Progenitor cell of endocrine pancreas (in vitro differentiated cells): Measurements from ENCODE around the gene LCN10. TPM values are rescaled to one million over a fixed set of nuclear protein-coding genes. Genes with fewer than 3 reads are reported as not detected.

Experiments
- DNase-seq: peaks from one replicate; pipeline ENCODE4 v3.0.0; 2021; ENCODE audit warnings: low spot score; ENCODE audit not compliant: unreplicated experiment
- H3K27ac Mint-ChIP-seq: 2 replicates; pipeline ENCODE4 v1.8.0; 2021; ENCODE audit warnings: mild to moderate bottlenecking, moderate library complexity, mixed read lengths
- H3K27me3 Mint-ChIP-seq: 2 replicates; pipeline ENCODE4 v1.8.0; 2021; ENCODE audit warnings: mixed read lengths
- H3K36me3 Mint-ChIP-seq: 2 replicates; pipeline ENCODE4 v1.8.0; 2022; ENCODE audit warnings: mixed read lengths; ENCODE audit not compliant: insufficient read depth
- H3K4me1 Mint-ChIP-seq: 2 replicates; pipeline ENCODE4 v1.8.0; 2021; ENCODE audit warnings: low read depth, mixed read lengths
- H3K4me3 Mint-ChIP-seq: 2 replicates; pipeline ENCODE4 v1.8.0; 2021; ENCODE audit warnings: low read depth, mild to moderate bottlenecking, moderate library complexity, mixed read lengths
- H3K9me3 Mint-ChIP-seq: 2 replicates; pipeline ENCODE4 v1.8.0; 2021; ENCODE audit warnings: low read depth, mixed read lengths
- CTCF ChIP-seq: fragments of 200-600 bp; sonication (generic); IDR thresholded peaks from one replicate; pipeline ENCODE4 v1.5.0; 2021; ENCODE audit warnings: antibody characterized with exemption, mild to moderate bottlenecking; ENCODE audit not compliant: unreplicated experiment
- total RNA-seq: library from RNA; stranded (reverse); gene quantifications from 2 replicates; pipeline ENCODE4 v1.2.1, GENCODE V29; 2021

LCN10 gene
- total RNA-seq, 1 donor from 2014 or later, result not detected

GRCh38 chr9:136728548-136729123, 14.1 kb downstream of the LCN10 start:
- peaks cover 21% of the 10 kb centered on the region for H3K4me1 Mint-ChIP-seq
- no peak for DNase-seq
- TF ChIP-seq CTCF, result no peak
- H3K4me3 Mint-ChIP-seq, result peak overlapping the region; percentile 64
- peaks cover 10% of the 10 kb centered on the region for H3K36me3 Mint-ChIP-seq
- H3K9me3 Mint-ChIP-seq, result no peaks in the 10 kb centered on the region
- no peak overlapping the region for H3K27ac Mint-ChIP-seq
- H3K27me3 Mint-ChIP-seq, result peaks cover 17% of the 10 kb centered on the region

- peak; percentile 88 for DNase-seq
- Mint-ChIP-seq H3K9me3 (no peaks in the 10 kb centered on the region), H3K4me3 (peak overlapping the region; percentile 85), H3K27ac (no peak overlapping the region), H3K4me1 (peaks cover 21% of the 10 kb centered on the region), H3K36me3 (peaks cover 12% of the 10 kb centered on the region), H3K27me3 (peaks cover 17% of the 10 kb centered on the region)
- peak; percentile 94 for TF ChIP-seq CTCF
Observed at GRCh38 chr9:136728080-136728547, 14.6 kb downstream of the LCN10 start.

GRCh38 chr9:136726631-136727191, 16.0 kb downstream of the LCN10 start:
- peaks cover 20% of the 10 kb centered on the region for H3K4me1 Mint-ChIP-seq
- peak overlapping the region; percentile 85 for H3K4me3 Mint-ChIP-seq
- H3K36me3 Mint-ChIP-seq, result peaks cover 12% of the 10 kb centered on the region
- H3K27me3 Mint-ChIP-seq, result peaks cover 12% of the 10 kb centered on the region
- no peak for DNase-seq
- peak overlapping the region; percentile 94 for H3K27ac Mint-ChIP-seq
- TF ChIP-seq CTCF, result peak; percentile 55
- H3K9me3 Mint-ChIP-seq, result no peaks in the 10 kb centered on the region

- Mint-ChIP-seq H3K9me3 (no peaks in the 10 kb centered on the region), H3K4me3 (peak overlapping the region; percentile 85), H3K36me3 (peaks cover 13% of the 10 kb centered on the region), H3K27me3 (peaks cover 12% of the 10 kb centered on the region), H3K27ac (peak overlapping the region; percentile 94), H3K4me1 (peaks cover 20% of the 10 kb centered on the region)
- no peak for DNase-seq
- TF ChIP-seq CTCF, result no peak
Observed at GRCh38 chr9:136726118-136726517, 16.6 kb downstream of the LCN10 start.

- Mint-ChIP-seq H3K4me1 (peaks cover 20% of the 10 kb centered on the region), H3K9me3 (no peaks in the 10 kb centered on the region), H3K27me3 (peaks cover 12% of the 10 kb centered on the region), H3K4me3 (peak overlapping the region; percentile 85), H3K36me3 (peaks cover 14% of the 10 kb centered on the region), H3K27ac (peak overlapping the region; percentile 74)
- no peak for DNase-seq
- no peak for TF ChIP-seq CTCF
Observed at GRCh38 chr9:136725612-136726011, 17.1 kb downstream of the LCN10 start.
